OCI-LY1 (cell line): ENCODE measurements around the gene MED13L.

ENCODE experiments used
- H2AFZ ChIP-seq: fragments of 200-600 bp; sonication (generic), shearing (Covaris generic); 2 replicates; pipeline ENCODE4 v1.6.0; 2014; ENCODE audit warnings: antibody characterized with exemption, mild to moderate bottlenecking, low read length
- H3F3A ChIP-seq: fragments of 200-600 bp; sonication (generic), shearing (Covaris generic); 2 replicates; pipeline ENCODE4 v1.6.0; 2014; ENCODE audit warnings: mild to moderate bottlenecking, antibody characterized with exemption, low read length, moderate library complexity; ENCODE audit not compliant: insufficient read depth
- H3K27ac ChIP-seq: fragments of 200-600 bp; sonication (generic); 2 replicates; pipeline ENCODE4 v1.5.1; 2014; ENCODE audit warnings: low read length, mixed run types, mild to moderate bottlenecking, low read depth; ENCODE audit not compliant: poor library complexity, severe bottlenecking
- H3K27me3 ChIP-seq: fragments of 200-600 bp; sonication (generic); 2 replicates; pipeline ENCODE4 v1.6.0; 2014; ENCODE audit warnings: antibody characterized with exemption, mild to moderate bottlenecking, low read length, moderate library complexity; ENCODE audit not compliant: insufficient read depth
- H3K36me3 ChIP-seq: fragments of 200-600 bp; sonication (generic); 2 replicates; pipeline ENCODE4 v1.6.1; 2014; ENCODE audit warnings: mild to moderate bottlenecking, antibody characterized with exemption, low read length, moderate library complexity, mixed read lengths; ENCODE audit not compliant: insufficient read depth
- H3K4me1 ChIP-seq: fragments of 200-600 bp; sonication (generic); 2 replicates; pipeline ENCODE4 v1.5.1; 2014; ENCODE audit warnings: mild to moderate bottlenecking, low read length, moderate library complexity; ENCODE audit not compliant: insufficient read depth, severe bottlenecking
- H3K4me2 ChIP-seq: fragments of 200-600 bp; sonication (generic), shearing (Covaris generic); 2 replicates; pipeline ENCODE4 v1.6.1; 2014; ENCODE audit warnings: low read length
- H3K4me3 ChIP-seq: fragments of 200-600 bp; sonication (generic); 2 replicates; pipeline ENCODE4 v1.5.1; 2014; ENCODE audit warnings: low read length, low read depth, mild to moderate bottlenecking, mixed read lengths; ENCODE audit not compliant: poor library complexity, severe bottlenecking
- H3K79me2 ChIP-seq: fragments of 200-600 bp; shearing (Covaris generic); 2 replicates; pipeline ENCODE4 v1.6.1; 2016; ENCODE audit warnings: mixed run types, low read length, mixed read lengths; ENCODE audit not compliant: insufficient read depth
- H3K9ac ChIP-seq: fragments of 200-600 bp; sonication (generic), shearing (Covaris generic); 2 replicates; pipeline ENCODE4 v1.6.1; 2014; ENCODE audit warnings: mild to moderate bottlenecking, low read length, mixed read lengths
- H3K9me2 ChIP-seq: fragments of 200-600 bp; sonication (generic), shearing (Covaris generic); 2 replicates; pipeline ENCODE4 v1.6.1; 2014; ENCODE audit warnings: low read depth, mild to moderate bottlenecking, low read length, mixed read lengths
- H3K9me3 ChIP-seq: fragments of 200-600 bp; shearing (Covaris generic); 2 replicates; pipeline ENCODE4 v1.6.1; 2014; ENCODE audit warnings: low read length, mixed read lengths
- H4K20me1 ChIP-seq: fragments of 200-600 bp; sonication (generic), shearing (Covaris generic); 2 replicates; pipeline ENCODE4 v1.6.0; 2016; ENCODE audit warnings: mild to moderate bottlenecking, low read length; ENCODE audit not compliant: insufficient read depth
- CTCF ChIP-seq: fragments of 200-600 bp; sonication (generic), shearing (Covaris generic); IDR thresholded peaks from 2 replicates; pipeline ENCODE4 v1.5.1; 2017; ENCODE audit warnings: mild to moderate bottlenecking, antibody characterized with exemption, low read length, moderate library complexity, mixed read lengths
- EZH2 ChIP-seq: fragments of 200-600 bp; sonication (generic), shearing (Covaris generic); IDR thresholded peaks from 2 replicates; pipeline ENCODE4 v1.8.0; 2017; ENCODE audit warnings: borderline replicate concordance, mixed run types, mild to moderate bottlenecking, antibody characterized with exemption, low read length, moderate library complexity, mixed read lengths

MED13L gene

GRCh38 chr12:116187151-116187511 lies 90.4 kb downstream of the MED13L start:
- Histone ChIP-seq H3K9ac (no peak overlapping the region), H3K79me2 (no peaks in the 10 kb centered on the region), H3K36me3 (no peaks in the 10 kb centered on the region), H3K27ac (no peak overlapping the region), H3K9me2 (no peaks in the 10 kb centered on the region), H4K20me1 (peaks cover 2% of the 10 kb centered on the region; the same call in 1 of the 2 replicates), H3K9me3 (no peaks in the 10 kb centered on the region), H3K4me3 (no peak overlapping the region), H3K27me3 (no peaks in the 10 kb centered on the region), H2AFZ (no peak overlapping the region), H3F3A (no peaks in the 10 kb centered on the region; the same call in 1 of the 2 replicates), H3K4me2 (no peak overlapping the region), H3K4me1 (no peaks in the 10 kb centered on the region)
- no peak for TF ChIP-seq CTCF
- no peak for TF ChIP-seq EZH2

- Histone ChIP-seq H4K20me1 (peaks cover 2% of the 10 kb centered on the region; the same call in 1 of the 2 replicates), H3K79me2 (no peaks in the 10 kb centered on the region), H3K4me3 (no peak overlapping the region), H3K9me2 (no peaks in the 10 kb centered on the region), H3K4me1 (no peaks in the 10 kb centered on the region), H3K36me3 (no peaks in the 10 kb centered on the region), H3K27ac (no peak overlapping the region), H2AFZ (no peak overlapping the region), H3K4me2 (no peak overlapping the region), H3K9me3 (no peaks in the 10 kb centered on the region), H3K27me3 (no peaks in the 10 kb centered on the region), H3F3A (no peaks in the 10 kb centered on the region; the same call in 1 of the 2 replicates), H3K9ac (no peak overlapping the region)
- TF ChIP-seq EZH2 (no peak), CTCF (no peak)
Observed at GRCh38 chr12:116186482-116187150, 90.9 kb downstream of the MED13L start.

GRCh38 chr12:116184763-116185162 lies 92.7 kb downstream of the MED13L start:
- no peaks in the 10 kb centered on the region for H3K9me3 ChIP-seq
- H3K4me2 ChIP-seq = no peak overlapping the region
- no peak overlapping the region for H2AFZ ChIP-seq
- no peaks in the 10 kb centered on the region for H3K36me3 ChIP-seq
- H4K20me1 ChIP-seq = peaks cover 2% of the 10 kb centered on the region; the same call in 1 of the 2 replicates
- no peaks in the 10 kb centered on the region for H3K9me2 ChIP-seq
- H3F3A ChIP-seq = no peaks in the 10 kb centered on the region; the same call in 1 of the 2 replicates
- TF ChIP-seq CTCF (no peak), EZH2 (no peak)
- no peaks in the 10 kb centered on the region for H3K27me3 ChIP-seq
- no peak overlapping the region for H3K27ac ChIP-seq
- no peak overlapping the region for H3K4me3 ChIP-seq
- H3K79me2 ChIP-seq = no peaks in the 10 kb centered on the region
- H3K4me1 ChIP-seq = no peaks in the 10 kb centered on the region
- no peak overlapping the region for H3K9ac ChIP-seq
